Erythroblast (primary cell): ENCODE measurements around the gene SCG5.

ENCODE experiments used
- GATA1 ChIP-seq: IDR thresholded peaks from 2 replicates; pipeline ENCODE4 v1.6.1; 2011; ENCODE audit warnings: low read depth, mild to moderate bottlenecking, control low read depth, low read length, moderate library complexity
- POLR2A ChIP-seq: IDR thresholded peaks from 2 replicates; pipeline ENCODE4 v1.6.1; 2011; ENCODE audit warnings: mild to moderate bottlenecking, low read length

GRCh38 chr15:32642667-32643435, 1.3 kb downstream of the SCG5 start:
- no peak for TF ChIP-seq POLR2A
- TF ChIP-seq GATA1, result no peak
